GM21786 (cell line): ENCODE results near the gene PNO1.

Experiments
- ATAC-seq: cut with Tn5 transposase; IDR thresholded peaks from one replicate; pipeline ENCODE4 v1.9.1; 2021; ENCODE audit not compliant: unreplicated experiment

Gene PNO1

DNA sequence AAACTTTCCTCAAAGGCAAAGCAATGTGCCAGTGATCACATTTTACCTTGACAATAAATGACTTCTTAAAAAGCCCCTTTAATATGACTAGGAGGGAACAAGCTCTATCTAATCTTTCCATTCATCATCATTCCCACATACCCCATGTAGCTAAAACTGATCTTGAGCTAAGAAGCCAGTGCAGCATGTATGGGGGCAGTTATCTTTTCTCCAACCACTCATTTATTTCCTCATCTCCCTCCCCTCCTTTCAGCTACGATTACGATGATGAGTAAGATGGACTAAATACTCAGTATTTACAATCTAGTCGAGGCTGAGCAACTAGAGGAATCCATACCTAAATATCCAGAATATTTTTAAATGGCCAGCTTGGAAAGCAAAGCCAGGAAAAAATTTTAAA is 35.5 kb downstream of the PNO1 start:
- ATAC-seq, result no peak

DNA sequence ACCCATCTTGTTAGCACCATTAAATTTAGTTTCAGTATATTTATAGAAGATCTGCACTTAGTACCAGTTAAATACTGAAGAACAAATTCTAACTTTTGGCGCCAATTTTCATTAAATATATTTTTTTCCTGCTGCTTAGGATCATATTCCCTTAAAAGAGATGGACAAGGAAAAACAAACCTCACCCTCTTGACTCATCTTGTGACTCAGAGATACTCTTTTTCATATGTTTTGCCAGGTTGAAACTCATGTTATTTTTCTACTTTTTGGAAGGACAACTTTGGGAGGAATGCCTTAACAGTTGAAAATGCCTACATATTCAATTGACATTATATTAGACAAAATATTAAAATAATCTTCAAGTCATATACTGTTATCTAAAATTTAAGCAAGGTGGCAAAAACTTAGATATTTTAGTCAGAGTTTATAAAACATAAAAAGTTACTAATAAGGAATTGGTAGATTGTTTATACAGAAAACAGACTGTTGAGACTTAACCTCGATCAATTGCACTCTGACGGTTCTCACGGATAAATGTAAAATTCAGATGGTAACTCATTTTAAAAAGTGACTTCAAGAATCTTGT is 36.2 kb downstream of the PNO1 start:
- ATAC-seq, result no peak

DNA sequence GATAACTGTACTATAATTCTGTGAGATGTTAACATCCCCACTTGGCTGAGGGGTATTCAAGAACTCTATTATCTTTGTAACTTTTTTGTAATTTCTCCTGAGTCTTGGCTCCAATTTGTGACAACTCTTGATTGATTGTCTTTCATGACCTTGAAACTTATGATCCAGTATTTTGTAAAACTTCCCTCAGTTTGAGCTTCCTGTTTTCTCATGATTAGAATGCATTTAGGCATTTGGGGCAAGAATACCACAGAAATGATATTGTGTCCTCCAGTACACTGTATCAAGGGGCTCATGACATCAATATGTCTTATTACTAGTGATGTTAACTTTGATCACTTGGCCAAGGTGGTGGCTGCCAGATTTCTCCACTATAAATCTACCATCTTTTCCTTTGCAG is 37.4 kb downstream of the PNO1 start:
- ATAC-seq, result no peak

DNA sequence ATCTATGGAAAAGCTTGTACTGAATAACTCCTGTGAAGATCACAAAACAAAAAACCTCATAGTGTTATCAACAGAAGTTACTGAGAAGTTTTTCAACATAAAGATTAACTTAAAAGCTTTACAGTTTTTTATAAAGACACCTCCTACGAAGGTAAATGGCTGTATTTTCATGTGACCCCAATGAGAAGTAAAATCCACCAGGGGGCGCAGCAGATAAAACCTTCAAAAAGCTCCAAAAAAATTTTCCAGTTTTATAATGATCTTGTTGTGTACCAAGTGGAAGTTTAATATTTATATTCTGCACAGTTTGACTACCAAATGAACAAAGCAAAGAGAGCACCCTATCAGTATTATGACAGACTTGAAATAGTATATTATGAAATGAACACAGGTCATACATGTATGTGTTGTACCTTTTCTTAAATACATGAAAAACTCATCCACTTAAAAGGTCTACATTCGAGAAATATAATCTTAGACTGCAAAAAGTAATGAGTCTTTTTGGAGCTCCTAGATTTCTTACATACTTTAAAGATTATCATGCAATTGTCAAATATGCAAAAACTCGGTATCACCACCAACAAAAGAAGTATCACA is 38.5 kb downstream of the PNO1 start:
- no peak for ATAC-seq

DNA sequence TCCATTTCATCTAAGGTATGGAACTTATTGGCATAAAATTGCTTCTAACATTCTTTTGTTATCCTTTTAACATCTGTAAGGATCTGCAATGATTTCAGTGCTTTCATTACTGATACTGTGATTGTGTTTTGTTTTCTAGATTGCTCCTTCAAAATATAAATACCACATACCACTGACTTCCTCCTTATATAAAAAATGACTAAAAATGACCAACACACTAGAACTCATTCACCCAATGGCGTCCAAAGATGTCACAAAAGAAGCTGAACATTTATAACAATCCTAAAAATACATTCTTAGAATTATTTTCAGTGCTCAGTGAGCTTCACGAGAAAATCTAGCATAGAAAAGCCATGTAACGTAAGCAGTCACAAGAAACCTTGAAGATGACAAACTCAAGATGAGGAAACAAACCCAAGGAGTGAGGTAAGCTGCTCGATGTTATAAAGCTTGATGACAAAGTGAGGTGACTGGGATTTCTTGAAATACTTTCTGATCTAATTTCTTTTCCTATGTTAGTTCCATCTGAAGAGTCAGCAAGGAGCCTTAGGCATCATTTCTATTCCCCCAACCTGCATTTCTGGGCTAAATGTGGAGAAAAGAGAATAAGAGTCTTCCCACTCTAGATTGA is 42.6 kb downstream of the PNO1 start:
- no peak for ATAC-seq

DNA sequence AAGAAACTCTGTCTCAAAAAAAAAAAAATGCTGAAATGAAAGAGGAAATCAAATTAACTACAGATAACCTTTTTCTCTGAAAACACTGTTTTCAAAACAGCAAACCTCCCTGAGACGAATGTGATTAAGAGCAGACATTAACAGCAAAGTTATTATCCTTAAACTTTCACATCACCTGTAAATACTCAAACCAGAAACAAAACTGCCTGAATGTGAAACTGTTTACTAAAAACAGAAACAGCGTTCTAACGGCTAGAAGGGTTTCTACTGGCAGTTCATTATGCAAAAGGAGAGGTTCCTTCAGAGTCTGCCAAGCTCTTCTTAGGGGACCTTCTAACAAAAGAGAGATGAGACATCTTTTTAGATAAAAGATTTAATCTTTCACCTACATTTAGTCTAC is 45.9 kb downstream of the PNO1 start:
- peak; percentile 97 for ATAC-seq

DNA sequence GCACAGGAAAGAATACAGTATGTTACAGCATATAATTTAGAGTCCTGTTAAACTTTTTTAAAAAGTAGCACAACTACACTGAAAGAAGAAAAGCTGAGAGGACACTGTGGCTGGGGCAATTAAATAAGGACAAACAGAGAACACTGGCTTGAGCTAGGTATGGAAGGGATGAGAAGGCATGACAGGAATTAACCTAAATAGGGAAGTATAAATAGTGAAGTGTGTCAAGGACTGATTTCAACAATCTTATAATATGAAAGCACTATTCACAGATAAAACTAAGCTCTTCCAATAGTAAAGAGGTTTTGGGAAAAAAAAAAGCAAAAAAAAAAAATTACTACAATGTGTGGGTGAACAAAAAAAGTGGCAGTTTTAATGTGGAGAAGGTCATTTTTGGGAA is 49.1 kb downstream of the PNO1 start:
- ATAC-seq, result no peak

DNA sequence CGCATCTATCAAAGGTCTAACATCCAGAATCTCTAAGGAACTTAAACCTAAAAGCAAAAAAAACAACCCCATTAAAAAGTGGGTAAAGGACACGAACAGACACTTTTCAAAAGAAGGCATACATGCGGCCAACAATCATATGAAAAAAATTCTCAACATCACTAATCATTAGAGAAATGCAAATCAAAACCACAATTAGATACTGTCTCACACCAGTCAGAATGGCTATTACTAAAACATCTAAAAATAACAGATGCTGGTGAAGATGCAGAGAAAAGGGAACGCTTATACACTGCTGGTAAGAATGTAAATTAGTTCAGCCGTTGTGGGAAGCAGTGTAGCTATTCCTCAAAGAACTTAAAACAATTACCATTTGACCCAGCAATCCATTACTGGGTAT is 56.7 kb downstream of the PNO1 start:
- ATAC-seq, result peak; percentile 75

DNA sequence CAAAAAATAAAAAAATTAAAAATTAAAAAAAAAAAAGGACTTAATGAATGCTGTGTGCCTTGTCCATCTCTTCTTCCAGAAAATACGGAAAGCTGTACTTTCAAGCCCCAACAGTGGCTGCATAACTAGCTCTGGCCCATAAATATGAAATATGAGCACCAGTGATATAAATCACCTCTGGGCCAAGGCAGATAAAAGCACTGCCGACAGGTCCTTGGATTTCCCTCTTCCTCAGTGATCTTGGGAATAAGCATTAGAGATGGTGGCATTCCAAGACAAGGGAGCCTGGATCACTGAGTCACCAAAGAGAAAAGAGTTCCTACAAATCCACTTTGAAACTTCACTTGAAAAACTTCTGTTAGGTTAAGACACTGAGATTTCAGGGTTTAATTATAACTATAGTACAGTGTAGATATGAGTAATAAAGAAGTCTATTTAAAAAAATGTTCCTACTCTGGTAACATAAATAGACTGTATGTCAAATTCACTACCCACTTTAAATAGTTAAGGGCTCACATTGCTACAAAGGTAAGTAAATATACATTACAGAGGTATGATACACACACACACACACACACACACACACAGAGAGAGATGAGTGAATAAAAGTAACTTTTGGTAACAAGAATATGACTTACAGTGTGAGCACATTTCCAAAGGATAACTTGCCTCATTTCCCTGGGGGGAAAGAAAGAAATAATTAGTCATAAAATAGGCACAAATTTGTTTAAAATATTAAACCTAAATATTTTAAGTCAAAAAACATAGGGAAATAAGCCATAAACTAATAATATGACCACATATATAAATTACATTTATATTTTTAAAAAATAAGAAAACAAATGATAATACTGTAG is 59.0 kb downstream of the PNO1 start:
- no peak for ATAC-seq

DNA sequence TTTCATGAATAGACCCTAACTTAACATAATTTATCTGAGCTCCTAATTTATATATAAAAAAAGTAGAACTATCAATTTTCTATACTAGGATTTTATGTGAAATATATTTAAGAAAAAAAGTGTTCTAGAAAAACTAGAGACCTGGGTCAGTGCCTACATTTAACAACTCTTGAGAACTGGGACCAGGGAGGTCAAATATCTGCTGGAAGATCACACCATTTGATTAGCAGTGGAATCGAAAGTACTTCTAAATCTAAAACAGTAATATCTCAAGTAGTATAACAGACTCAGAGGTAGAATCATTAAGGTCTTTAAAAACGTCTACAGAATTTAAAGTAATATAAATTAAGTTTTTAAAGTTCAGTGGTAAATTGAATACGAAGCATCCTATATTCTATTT is 60.0 kb downstream of the PNO1 start:
- ATAC-seq, result no peak

DNA sequence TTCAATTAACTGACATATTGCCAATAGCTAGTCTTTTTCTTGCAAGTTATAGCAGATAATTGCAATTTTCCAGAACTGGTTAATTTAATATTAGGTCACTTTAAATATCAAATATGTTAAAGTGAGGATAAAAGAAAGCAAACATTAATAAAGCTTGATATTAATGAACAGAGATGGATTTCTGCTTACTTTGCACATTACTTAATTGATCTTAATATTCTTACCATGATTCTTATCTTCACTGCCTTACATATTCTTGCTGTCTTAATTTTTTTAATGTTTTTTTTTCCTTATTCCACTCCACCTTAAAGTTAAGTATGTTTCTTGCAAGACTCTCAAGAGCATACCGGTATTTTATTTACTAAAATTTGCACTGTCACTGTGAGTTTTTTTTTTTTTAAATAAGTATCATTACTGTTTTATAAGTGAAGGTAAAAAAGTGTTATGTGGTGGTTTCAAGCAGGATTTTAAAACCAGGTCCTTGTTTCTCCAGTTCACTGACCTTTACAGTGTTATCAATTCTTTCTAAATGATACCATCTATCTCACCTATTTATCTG is 60.7 kb downstream of the PNO1 start:
- ATAC-seq, result no peak

DNA sequence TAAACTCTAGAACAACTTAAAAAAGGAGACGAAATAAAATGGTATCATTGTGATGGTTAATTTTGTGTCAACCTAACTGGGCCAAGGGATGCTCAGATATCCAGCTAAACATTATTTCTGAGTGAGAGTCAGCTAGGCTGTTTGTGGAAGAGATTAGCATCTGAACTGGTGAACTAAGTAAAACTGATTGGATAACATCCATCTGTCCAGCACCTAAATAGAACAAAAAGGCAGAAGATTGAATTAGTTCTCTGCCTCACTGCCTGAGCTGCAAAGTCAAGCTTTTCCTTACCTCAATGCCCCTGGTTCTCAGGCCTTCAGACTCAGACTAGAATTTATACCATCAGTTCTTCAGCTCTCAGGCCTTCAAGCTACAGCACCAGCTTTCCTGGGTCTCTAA is 64.6 kb downstream of the PNO1 start:
- ATAC-seq, result no peak

DNA sequence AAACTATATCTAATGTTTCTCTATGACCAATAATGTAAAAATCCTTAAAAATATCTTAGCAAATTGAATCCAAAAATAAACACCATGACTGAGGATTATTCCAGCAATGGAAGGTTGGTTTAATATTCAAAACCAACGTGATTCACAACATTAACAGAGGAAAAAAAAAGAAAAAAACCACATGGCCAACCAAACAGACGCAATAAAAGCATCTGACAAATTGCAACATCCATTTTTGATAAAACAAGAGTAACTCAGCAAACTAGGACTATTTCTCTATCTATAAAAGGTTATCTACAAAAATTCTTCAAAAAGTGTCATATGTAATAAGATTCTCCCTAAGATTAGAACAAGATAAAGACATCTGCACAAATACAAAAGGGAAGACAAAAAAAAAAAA is 65.7 kb downstream of the PNO1 start:
- no peak for ATAC-seq

DNA sequence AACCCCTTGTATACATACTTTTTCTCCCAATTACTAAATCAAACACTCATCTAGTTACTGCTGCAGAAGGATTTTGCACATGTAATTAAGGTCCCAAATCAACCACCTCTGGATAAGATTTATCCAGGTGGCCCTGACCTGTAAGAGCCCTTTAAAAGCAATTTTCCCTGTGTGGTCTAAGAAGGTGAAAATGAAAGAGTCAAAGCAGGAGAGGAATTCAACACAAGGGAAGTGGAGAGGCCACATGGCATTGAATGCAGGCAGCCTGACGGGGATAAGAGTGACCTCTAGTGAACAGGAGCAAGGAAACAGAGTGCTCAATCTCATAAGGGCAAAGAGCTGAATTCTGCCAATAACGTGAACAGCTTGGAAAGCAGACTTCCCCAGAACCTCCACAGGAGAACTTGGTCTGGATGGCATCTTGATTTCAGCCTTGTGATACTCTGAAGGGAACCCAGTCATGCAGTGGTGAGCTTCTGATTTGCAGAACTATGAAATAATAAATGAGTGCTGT is 67.5 kb downstream of the PNO1 start:
- ATAC-seq, result peak; percentile 85
